Measurements from ENCODE around the gene MPHOSPH9.

The MPHOSPH9 gene

DNA sequence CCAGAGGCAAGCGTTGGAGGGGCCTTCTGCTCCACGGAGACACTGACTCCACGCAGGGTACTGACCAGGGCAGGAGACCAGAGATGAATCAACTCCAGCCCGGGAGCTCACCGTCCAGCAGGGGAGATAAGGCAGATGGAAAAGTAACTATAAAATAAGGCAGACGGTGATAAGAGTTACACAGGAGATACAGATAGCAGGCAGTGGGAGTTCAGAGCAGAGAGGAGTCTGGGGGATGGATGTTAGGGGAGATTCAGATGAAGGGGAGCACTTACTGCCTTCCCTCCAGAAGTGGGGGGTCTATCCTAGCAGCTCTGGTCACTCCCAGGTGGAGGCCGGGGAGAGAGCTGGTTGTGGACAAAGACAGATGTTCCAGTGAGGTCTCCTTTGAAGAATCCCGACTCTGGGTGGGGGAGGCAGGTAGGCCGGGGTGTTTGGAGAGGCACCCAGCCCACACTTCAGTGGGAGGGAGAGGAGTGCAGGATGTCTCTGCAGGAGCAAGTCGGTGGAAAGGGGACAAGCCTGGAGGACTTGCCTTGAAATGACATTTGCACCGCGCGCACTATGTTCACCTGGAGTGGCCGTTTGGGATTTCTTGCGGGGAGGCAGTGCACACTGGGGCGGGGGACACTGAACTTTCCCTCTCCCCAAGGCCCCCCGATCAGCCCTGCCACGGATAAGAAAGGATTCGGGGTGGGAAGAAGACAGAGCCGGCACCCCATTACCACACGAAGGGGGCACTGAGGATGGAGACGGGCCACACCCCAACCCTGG, 83.3 kb downstream of the MPHOSPH9 start:
- peak in 8 of 56 donors; percentile 16 to 41 (median 24) for DNase-seq

DNA sequence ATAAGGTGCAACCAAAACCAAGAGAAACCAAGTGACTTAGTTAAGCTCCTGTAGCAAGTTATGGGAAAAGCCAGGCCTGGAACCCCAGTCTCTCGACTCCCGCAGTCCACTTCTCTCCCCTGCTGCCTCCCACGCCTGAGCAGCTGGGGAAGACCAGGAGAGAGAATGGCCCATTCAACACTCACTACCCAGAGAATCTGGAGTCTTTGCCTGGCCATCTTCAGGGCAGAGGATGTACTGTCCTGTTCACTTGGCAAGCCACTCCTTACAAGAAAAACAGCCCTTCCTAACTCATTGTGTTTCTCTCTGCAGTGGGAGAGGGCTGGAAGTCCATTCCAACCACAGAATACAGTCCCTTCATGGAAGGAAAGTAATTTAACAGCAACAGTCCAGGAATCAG, 83.9 kb downstream of the MPHOSPH9 start:
- no peak for DNase-seq

DNA sequence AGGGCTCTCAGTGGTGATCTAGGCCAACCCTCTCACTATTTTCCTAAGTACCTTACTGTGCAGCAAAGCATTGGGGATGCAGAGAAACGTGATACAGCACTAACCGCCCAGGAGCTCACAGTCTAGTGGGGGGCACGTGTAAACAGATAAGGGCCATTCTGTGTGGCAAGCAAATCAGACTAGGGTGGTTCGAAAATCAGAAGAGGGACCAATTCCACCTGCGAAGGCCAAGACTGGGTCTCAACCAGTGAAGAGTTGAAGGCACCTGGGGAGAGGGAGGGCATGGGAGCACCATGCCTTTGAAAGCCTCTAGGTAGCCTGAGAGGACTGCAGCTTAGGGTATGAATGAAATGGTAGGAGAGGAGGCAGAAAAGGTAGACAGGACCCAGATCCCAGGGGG, 84.3 kb downstream of the MPHOSPH9 start:
- DNase-seq, result no peak

DNA sequence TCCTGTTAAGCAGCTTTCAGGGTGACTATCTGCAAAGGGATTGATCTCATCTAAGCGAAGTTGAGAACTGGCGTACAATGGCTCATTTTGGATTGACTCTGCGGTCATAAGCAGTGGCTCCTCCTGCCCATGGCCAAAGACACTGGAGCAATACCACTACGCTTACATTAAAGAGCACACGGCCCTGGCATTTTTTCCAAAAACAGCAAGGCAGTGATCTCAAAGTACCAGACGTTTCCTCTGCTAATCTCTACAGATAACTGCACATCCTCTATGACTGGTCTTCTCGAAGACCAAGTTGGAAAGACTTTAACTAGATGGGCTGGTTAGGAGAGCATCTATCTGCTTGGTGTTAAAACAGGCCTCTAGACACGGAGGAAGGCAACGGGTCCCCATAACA, 84.7 kb downstream of the MPHOSPH9 start:
- no peak for DNase-seq

GRCh38 chr12:123145211-123145610, 87.7 kb downstream of the MPHOSPH9 start:
- no peak for DNase-seq

DNA sequence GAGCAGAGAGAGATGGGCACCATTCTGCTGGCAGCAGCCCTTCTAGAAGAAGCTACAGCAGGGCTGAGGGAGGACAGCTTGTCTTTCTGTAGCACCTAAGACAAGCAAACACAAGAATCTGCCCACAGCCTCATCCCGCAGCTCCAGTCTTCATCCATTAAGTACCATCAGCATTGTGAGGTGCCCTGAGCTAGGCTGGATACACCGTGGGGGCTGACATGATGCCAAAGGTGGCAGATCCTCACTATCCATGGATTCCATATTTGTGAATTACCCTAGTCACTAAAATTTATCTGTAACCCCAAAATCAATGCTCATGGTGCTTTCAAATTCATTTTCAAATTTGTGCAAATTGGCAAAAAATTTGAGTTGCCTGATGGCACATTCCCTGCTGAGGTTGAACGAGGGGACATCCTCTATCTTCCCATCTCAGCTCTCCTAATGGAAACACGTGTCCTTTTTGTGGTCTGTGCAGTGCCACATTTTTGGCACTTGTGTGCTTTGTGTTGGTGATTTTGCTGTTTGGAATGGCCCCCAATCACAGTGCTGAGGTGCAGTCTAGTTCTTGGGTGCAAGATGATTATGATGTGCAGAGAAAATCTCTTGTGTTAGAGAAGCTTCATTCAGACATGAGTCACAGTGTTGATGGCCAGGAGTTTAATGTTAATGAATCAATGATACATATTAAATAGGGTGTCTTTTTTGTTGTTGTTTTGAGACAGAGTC, 89.0 kb downstream of the MPHOSPH9 start:
- no peak for DNase-seq

GRCh38 chr12:123142921-123143735, 89.8 kb downstream of the MPHOSPH9 start:
- peak in 3 of 56 donors; percentile 14 to 20 (median 16) for DNase-seq

- DNase-seq, result no peak
Observed at GRCh38 chr12:123142518-123142840, 90.5 kb downstream of the MPHOSPH9 start.

DNA sequence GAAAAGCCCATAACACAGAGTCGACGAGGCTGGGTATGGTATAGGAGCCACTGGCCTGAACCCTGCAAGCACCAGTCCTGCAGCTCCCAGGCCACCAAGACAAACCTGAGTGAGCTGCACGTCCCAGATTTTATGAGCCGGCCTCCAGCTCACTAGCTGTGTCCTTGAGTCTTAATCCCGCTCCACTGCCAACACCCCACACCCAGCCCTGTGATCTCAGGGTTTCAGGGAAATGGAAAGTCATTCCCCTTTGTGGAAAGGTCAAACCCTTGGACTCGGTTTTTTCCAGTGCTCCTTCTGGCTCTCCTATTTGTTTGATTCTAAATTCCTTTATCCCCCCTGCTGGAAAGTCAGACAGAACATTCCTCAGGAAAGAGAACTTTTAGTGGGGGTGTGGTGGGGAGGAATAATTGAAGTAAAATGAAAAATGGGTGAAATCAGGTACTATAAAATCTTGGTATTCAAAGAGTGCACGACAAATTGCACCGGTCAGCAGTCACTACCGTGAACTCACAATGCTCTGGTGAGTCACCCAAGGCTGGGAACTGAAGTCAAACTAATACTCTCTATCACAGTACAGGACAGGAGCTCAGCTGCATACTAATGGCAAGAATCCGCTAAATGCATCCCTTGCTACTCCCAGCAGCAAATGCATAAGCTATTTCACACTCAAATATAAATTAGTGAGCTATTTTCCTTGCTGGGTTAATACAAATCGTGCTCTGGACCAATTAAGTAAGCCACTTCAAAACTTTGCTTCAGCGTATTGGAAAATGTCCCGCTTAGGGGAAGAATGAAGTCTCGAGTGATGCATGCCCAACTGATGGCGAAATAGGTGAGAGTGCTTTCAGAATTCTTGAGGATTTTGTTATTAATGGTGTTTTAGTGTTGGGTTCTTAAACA, 91.1 kb downstream of the MPHOSPH9 start:
- peak in 3 of 56 donors; percentile 8 to 24 (median 11) for DNase-seq

DNA sequence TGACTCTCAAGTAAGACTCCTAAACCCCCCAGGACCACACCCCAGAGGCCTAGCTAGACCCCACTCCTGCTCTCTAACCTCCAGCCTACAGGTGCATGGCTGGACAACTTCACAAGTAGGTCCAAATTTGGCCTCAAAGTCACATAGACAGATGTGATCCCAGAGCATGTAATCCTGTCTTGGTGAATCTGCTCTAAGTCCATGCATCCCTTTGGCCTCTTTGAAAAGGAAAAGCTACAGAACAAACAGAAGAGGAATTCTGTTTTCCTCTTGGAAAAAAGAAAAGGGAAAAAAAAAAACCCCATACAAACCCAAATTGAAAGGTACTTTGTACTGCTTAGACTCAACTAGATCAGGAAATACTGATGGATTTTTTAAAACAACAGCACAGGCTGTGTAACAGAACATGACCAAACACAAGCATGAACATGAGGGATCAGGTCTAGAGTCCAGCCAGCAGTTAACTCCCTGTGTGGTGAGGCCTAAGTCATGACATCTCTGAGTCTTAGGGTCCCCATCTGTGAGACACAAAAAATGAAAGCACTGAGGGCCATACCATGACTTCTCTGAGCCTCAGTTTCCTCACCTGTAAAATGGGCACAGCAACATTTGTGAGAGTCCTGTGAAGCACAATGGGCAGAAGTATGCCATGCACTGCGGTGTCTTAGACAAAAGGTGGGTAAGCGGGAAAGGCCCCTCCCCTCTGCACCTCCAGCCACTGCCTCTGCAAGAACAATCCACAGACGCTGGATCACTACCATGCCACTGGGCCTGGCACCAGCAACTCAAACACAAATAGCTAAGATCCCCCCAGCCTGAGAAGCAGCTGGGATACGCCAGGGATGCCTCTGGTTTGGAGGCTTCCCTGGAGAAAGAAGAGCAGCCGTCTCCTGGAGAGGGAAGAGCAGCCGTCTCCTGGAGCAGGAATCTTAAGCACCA, 92.0 kb downstream of the MPHOSPH9 start:
- no peak for DNase-seq

DNA sequence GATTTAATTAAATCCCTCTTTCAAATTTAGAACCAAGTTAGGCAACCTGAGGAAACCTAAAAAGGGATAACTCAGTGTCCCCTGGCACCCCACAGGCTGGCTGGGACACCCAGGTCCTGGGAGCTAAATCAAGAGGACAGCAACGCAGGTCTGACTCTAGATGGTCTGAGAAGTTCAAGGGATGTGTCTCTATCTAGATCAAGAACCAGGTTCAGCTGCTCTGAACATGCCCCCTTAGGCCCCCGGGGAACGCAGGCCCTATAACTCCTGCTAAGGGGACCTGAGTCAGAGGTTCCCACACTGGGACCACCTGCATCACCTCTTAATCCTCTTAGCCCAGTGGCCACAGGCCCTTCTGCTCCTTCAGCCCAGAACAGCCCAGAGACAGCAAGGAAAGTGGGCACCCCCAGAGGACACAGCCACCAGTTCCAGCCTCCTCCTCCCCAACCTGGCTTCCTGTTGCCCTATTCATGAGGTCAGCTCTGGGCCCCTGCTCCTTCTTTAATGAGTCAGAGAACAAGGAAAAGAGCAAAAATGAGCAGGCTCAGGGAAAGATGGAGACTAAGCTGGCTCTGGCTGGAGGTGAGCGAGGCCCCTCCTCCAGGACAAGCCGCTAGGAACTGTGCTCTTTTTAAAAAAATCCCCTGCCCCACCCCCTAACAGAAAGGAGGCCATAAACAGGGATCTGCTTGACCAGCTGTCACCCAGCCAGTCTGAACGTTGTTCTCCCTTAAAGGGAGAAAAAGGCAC, 92.8 kb downstream of the MPHOSPH9 start:
- DNase-seq, result no peak

GRCh38 chr12:123135688-123136087, 97.3 kb downstream of the MPHOSPH9 start:
- DNase-seq, result no peak

GRCh38 chr12:123134826-123135225, 98.1 kb downstream of the MPHOSPH9 start:
- no peak for DNase-seq

DNA sequence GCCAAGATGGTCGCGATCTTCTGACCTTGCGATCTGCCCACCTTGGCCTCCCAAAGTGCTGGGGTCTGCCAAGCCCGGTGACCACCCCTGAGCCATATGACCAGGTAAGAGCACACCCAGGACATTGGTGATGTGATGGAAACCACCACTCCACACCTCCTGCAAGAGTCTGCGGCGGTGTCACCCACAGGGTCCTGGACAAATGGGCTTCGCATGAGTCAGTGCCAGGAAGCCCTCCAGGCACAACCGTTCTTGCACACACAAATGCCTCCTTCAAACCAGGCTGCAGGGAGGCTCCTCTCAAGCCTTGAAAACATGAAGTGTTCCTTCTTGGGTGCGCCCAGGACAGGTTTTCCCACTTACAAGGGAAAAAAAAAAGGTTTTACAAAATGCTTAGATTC, 98.7 kb downstream of the MPHOSPH9 start:
- DNase-seq, result no peak

- DNase-seq, result no peak
Observed at GRCh38 chr12:123133701-123134100, 99.2 kb downstream of the MPHOSPH9 start.

- no peak for DNase-seq
Observed at GRCh38 chr12:123132951-123133619, 99.9 kb downstream of the MPHOSPH9 start.

DNA sequence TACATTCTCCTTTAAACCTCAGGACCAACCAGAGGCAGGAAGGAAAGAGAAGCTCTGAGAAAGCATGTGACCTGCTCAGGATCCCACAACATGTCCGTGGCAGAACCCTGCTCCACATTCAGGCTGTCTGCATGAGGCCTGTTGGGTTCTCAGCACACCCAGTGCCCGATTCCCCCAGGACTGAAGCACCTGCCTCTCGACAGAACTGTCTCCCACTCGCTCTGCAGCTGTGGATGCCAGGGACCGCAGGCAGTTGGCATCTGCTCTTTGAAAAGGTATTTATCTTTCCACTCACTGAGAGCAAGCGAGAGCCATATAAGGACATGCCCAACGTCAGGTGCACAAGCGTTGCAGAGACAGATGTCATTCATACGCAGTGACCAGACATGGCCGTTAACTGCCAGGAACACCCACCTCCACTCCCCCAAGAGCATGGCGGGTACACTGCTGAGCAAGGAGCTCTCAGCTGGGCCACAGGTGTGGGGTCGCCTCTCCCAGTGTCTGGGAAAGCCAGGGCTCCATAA, 101.0 kb downstream of the MPHOSPH9 start:
- peak in 2 of 56 donors; percentile 19 for DNase-seq

DNA sequence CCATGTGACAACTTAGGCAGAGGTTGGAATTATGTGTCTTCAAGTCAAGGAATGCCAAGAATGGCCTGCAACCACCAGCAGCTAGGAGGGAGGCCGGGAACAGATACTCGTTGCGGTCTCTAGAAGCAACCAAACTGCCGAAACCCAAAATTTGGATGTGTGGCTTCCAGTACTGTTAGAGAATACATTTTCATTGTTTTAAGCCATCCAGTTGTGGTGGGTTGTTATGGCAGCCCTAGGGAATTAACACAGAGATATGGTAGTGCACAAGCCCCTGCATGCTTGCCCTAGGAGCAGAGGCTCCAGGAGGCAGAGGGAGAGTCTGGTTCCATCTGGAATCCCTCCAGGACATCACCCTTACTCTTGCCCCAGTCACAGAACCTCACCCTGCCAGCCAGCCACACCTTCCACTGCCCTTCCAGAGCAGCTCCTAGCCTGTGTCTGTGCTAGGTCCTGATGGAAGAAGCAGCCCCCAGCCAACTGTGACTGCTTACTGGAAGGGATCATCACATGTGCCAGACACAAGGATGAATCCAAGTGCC, 101.6 kb downstream of the MPHOSPH9 start:
- no peak for DNase-seq
